Activated T-cell treated with anti-CD3 and anti-CD28 coated beads for 4 hours (primary cell): Measurements from ENCODE around the gene SERF2.
"Not testable (repeated sequence)": the region's sequence is repeated elsewhere in the genome, so short reads cannot be mapped to it uniquely, and the experiment has no call there.

ENCODE experiments used
- DNase-seq: peaks from one replicate; pipeline ENCODE4 v3.0.0-alpha.2; 2020

SERF2 gene

GRCh38 chr15:43830691-43831275 is 38.7 kb downstream of the SERF2 start:
- DNase-seq: not testable (repeated sequence)

DNA sequence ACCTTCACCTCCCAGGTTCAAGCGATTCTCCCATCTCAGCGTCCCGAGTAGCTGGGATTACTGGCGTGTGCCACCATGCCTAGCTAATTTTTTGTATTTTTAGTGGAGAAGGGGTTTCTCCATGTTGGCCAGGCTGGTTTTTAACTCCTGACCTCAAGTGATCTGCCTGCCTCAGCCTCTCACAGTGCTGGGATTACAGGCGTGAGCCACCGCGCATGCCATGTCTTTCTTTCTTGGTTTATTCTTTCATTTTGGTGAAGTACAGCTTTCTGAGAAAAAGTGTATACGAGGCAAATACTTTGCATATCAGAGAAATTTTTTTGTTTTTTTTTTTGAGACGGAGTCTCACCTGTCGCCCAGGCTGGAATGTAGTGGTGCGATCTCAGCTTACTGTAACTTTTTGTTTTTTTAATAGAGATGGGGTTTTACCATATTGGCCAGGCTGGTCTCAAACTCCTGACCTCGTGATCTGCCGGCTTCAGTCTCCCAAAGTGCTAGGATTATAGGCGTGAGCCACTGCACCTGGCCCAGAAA is 39.5 kb downstream of the SERF2 start:
- DNase-seq: not testable (repeated sequence)

GRCh38 chr15:43832485-43832884 is 40.4 kb downstream of the SERF2 start:
- not testable (repeated sequence) for DNase-seq

- no peak for DNase-seq
Measured at GRCh38 chr15:43845421-43845820, 53.3 kb downstream of the SERF2 start.
